ENCODE data around the gene DIAPH3. TPM values are rescaled to one million over a fixed set of nuclear protein-coding genes. Genes with fewer than 3 reads are reported as not detected.

Gene DIAPH3
- total and polyA plus RNA-seq, 2 donors (not counting 1 experiment from before 2014, with no cell fraction given): 0.03 to 0.10 TPM

DNA sequence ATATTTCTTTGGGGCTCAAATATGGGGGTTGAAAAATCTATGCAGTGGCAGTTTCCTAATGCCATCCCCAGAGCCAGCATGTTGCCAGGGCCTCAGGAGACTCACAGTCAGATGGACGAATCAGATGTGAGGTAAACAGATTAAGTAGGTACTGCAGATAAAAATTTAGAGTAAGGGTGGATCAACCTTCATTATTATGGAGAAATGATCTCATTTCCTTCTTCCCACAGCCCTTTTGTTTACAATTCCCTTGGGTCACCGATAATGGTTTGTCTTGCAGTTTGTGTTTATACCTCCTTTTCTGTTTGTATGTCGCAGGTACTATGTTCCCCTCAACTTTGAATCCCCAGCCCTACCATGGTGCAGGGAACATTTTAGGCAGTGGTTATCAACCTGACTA is 20.0 kb downstream of the DIAPH3 start:
- no peaks in the 10 kb centered on the region for H3K79me2 ChIP-seq (ENCODE audit: control insufficient read depth, insufficient read depth, low read length)
- ATAC-seq (ENCODE audit: low read depth) (no peak), DNase-seq (no peak)
- H3K27ac ChIP-seq (ENCODE audit: low read length in 2 of 2): no peak overlapping the region
- no peak overlapping the region for H3K4me2 ChIP-seq (replicated peaks; ENCODE audit: low read depth, low read length, poor library complexity, severe bottlenecking)
- H3K9ac ChIP-seq (ENCODE audit: low read length): no peak overlapping the region
- no peak overlapping the region for H2AFZ ChIP-seq (ENCODE audit: insufficient read depth, low read depth, low read length, poor library complexity, severe bottlenecking)
- H3K4me1 Mint-ChIP-seq: peaks cover 1% of the 10 kb centered on the region
- peaks cover 0 to 4% of the 10 kb centered on the region in 2 donors for H3K4me1 ChIP-seq (ENCODE audit: control insufficient read depth in 2 of 2, insufficient read depth in 2 of 2, low read length in 2 of 2)
- ChIA-PET POLR2A (no interaction called here), CTCF (no interaction called here)
- no peak for TF ChIP-seq EZH2 (IDR thresholded peaks at IDR 0.05; ENCODE audit: borderline replicate concordance, insufficient read depth, low read depth, low read length, poor library complexity, severe bottlenecking)
- TF ChIP-seq, protein P1, sequence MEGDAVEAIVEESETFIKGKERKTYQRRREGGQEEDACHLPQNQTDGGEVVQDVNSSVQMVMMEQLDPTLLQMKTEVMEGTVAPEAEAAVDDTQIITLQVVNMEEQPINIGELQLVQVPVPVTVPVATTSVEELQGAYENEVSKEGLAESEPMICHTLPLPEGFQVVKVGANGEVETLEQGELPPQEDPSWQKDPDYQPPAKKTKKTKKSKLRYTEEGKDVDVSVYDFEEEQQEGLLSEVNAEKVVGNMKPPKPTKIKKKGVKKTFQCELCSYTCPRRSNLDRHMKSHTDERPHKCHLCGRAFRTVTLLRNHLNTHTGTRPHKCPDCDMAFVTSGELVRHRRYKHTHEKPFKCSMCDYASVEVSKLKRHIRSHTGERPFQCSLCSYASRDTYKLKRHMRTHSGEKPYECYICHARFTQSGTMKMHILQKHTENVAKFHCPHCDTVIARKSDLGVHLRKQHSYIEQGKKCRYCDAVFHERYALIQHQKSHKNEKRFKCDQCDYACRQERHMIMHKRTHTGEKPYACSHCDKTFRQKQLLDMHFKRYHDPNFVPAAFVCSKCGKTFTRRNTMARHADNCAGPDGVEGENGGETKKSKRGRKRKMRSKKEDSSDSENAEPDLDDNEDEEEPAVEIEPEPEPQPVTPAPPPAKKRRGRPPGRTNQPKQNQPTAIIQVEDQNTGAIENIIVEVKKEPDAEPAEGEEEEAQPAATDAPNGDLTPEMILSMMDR (IDR thresholded peaks at IDR 0.05): no peak
- no peak overlapping the region for H3K27ac Mint-ChIP-seq
- H3K36me3 ChIP-seq (replicated peaks in 1 of 2; ENCODE audit: control extremely low read depth in 1 of 2, control insufficient read depth in 1 of 2, extremely low read depth in 1 of 2, insufficient read depth in 2 of 2, low read length in 1 of 2): no peaks in the 10 kb centered on the region
- H3K9me3 ChIP-seq (ENCODE audit: control extremely low read depth in 1 of 3, control insufficient read depth in 2 of 3, insufficient read depth in 1 of 3, low read length in 2 of 3): no peaks in the 10 kb centered on the region
- H4K20me1 ChIP-seq (ENCODE audit: control insufficient read depth, insufficient read depth, low read length, poor library complexity, severe bottlenecking): no peaks in the 10 kb centered on the region
- H3K27me3 Mint-ChIP-seq: no peaks in the 10 kb centered on the region
- WGBS (ENCODE audit: insufficient coverage): no CpG with 5 or more reads among the region's 3 CpGs
- no peak overlapping the region for H3K4me3 Mint-ChIP-seq
- no peaks in the 10 kb centered on the region for H3K27me3 ChIP-seq (replicated peaks in 1 of 4; ENCODE audit: control extremely low read depth in 1 of 4, control insufficient read depth in 3 of 4, insufficient read depth in 4 of 4, low read length in 3 of 4)
- no peak overlapping the region for H3K4me3 ChIP-seq (ENCODE audit: control extremely low read depth in 1 of 5, extremely low read depth in 1 of 5, insufficient read depth in 1 of 5, low read depth in 2 of 5, low read length in 4 of 5)
- intact Hi-C loops (cut with micrococcal nuclease): no loop called here
- no peaks in the 10 kb centered on the region for H3K9me3 Mint-ChIP-seq (ENCODE audit: insufficient read depth)

DNA sequence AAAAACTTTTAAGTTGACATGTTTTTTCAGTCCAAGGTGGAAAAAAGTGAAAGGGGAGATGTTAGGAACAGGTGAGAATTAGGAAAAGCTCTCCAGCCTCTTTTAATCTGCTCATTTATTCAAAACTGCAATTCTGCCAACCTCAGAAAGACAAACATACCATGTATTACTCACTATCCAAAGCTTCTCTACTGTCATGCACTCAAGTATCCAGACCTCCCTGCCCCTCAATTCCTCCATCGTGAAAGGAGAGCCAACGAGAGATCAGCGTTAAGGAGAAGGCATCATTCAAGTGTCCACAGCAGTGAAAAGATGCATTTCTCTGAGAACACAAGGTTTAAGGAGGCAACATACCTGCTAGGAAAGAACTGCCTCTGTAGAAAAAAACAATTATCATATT is 24.5 kb downstream of the DIAPH3 start:
- no peak for TF ChIP-seq EZH2 (IDR thresholded peaks at IDR 0.05; ENCODE audit: borderline replicate concordance, insufficient read depth, low read depth, low read length, poor library complexity, severe bottlenecking)
- TF ChIP-seq, protein P1 (IDR thresholded peaks at IDR 0.05): no peak

More for the DNA sequence above, 24.5 kb downstream of the DIAPH3 start:
- ATAC-seq (ENCODE audit: low read depth): no peak
- H3K4me3 Mint-ChIP-seq: no peak overlapping the region
- no peak for DNase-seq
- no peaks in the 10 kb centered on the region for H3K9me3 Mint-ChIP-seq (ENCODE audit: insufficient read depth)
- no peak overlapping the region for H3K9ac ChIP-seq (ENCODE audit: low read length)
- H3K27ac Mint-ChIP-seq: no peak overlapping the region
- no peaks in the 10 kb centered on the region for H3K27me3 ChIP-seq (replicated peaks in 1 of 4; ENCODE audit: control extremely low read depth in 1 of 4, control insufficient read depth in 3 of 4, insufficient read depth in 4 of 4, low read length in 3 of 4)
- no peaks in the 10 kb centered on the region for H3K36me3 ChIP-seq (replicated peaks in 1 of 2; ENCODE audit: control extremely low read depth in 1 of 2, control insufficient read depth in 1 of 2, extremely low read depth in 1 of 2, insufficient read depth in 2 of 2, low read length in 1 of 2)
- WGBS (ENCODE audit: insufficient coverage): 100% methylated on average over 2 of the region's 3 CpGs
- ChIA-PET CTCF (no interaction called here), POLR2A (no interaction called here)
- no peak overlapping the region for H2AFZ ChIP-seq (ENCODE audit: insufficient read depth, low read depth, low read length, poor library complexity, severe bottlenecking)
- H3K4me1 Mint-ChIP-seq: peaks cover 2% of the 10 kb centered on the region
- no peak overlapping the region for H3K4me2 ChIP-seq (replicated peaks; ENCODE audit: low read depth, low read length, poor library complexity, severe bottlenecking)
- H3K9me3 ChIP-seq (ENCODE audit: control extremely low read depth in 1 of 3, control insufficient read depth in 2 of 3, insufficient read depth in 1 of 3, low read length in 2 of 3): no peaks in the 10 kb centered on the region
- no peak overlapping the region for H3K4me3 ChIP-seq (ENCODE audit: control extremely low read depth in 1 of 5, extremely low read depth in 1 of 5, insufficient read depth in 1 of 5, low read depth in 2 of 5, low read length in 4 of 5)
- no peak overlapping the region for H3K27ac ChIP-seq (ENCODE audit: low read length in 2 of 2)
- no peaks in the 10 kb centered on the region for H4K20me1 ChIP-seq (ENCODE audit: control insufficient read depth, insufficient read depth, low read length, poor library complexity, severe bottlenecking)
- H3K79me2 ChIP-seq (ENCODE audit: control insufficient read depth, insufficient read depth, low read length): no peaks in the 10 kb centered on the region
- intact Hi-C loops (cut with micrococcal nuclease): no loop called here
- H3K4me1 ChIP-seq (ENCODE audit: control insufficient read depth in 2 of 2, insufficient read depth in 2 of 2, low read length in 2 of 2): no peaks in the 10 kb centered on the region
- no peaks in the 10 kb centered on the region for H3K27me3 Mint-ChIP-seq
